Dermis microvascular lymphatic vessel endothelial cell (primary cell): ENCODE data around the gene BPHL. TPM values are rescaled to one million over a fixed set of nuclear protein-coding genes. Genes with fewer than 3 reads are reported as not detected.
A peak's percentile ranks its signal among the peaks of the same experiment; 100 is the strongest.
"Not testable (repeated sequence)": the region's sequence is repeated elsewhere in the genome, so short reads cannot be mapped to it uniquely, and the experiment has no call there.

Experiments used
- DNase-seq, 2 donors: peaks; one replicate each; pipeline versions ENCODE4 v3.0.0 to v3.0.0-alpha.2; 2010; ENCODE audit warnings: low read depth in 2 of 2
- total RNA-seq: library from RNA; depleted of rRNA; stranded (reverse); fragments of >200 nt; gene quantifications from 2 replicates; pipeline ENCODE4 v1.2.1, GENCODE V29; 2014

Gene BPHL
- 10.0 and 10.1 TPM in 2 replicates for total RNA-seq

DNA sequence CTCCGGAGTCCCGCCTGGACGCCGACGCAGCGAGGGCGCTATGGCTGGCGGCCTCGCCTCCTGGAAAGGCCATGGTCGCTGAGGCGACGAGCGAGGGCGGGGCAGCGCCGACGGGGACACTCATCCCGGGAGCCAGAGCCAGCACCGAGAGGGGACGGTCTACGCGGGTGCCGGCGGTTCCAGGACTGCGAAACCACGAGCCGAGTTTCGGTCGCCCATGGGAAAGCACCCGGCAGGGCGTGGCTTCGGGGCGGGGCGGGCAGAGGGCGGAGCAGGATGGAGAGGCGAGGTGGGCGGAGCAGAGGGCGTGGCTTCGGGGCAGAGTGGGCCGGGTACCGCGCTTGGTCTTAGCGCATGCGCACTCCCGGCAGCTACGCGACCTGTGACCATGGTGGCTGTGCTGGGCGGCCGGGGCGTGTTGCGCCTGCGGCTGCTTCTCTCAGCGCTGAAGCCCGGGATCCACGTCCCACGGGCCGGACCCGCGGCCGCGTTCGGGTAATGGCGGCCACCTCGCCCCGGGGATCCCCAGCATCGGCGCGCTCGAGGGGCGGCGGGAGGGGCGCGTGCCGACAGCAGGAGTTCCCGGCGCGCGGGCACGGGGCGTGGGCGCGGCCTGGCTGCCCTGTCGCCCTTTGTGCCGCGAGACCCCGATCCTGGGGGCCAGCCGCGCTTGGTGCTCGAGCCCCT, at the start of gene BPHL:
Gene BPHL, plus strand, starts transcription at position 359 of the 687 bp plus-strand sequence. Its CDS starts 30 bp downstream, at position 389.
- DNase-seq, result peak; percentile 87 to 96

DNA sequence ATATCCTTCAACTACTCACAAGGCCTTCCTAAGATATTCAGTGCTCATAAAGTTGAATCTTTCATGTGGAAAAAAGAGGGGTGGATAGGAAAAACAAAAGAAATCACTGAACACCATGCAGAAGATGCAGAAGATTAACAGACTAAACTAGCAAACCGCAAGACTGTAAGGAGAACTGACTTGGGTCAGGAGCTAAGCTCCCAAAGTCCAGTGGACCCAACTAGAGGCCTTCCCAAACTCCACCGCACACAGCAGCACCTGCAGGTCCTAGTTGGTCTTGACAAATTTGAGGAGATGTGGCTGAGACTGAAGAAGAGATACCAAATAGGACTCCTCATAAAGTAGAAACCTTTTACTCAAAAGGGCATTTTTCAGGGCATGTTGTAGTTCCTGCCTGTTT, 46.9 kb upstream of the BPHL start:
- DNase-seq, result no peak

DNA sequence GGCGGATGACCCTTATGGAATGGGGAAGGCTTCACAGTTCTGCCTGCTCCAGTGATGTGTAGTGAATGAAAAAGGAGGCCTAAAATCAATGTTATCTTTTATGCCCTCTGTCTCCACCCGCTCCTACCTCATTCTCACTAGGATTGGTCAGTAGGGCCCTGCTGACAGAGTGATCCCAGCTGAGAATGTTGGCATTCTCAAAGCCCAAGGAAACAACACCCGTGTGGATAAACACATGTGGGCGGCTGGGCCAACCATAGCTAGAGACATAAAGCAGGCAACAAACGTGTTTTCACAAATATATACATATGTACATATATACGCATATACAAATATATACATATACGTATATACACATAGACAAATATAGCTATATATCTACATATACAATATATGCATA, 45.7 kb upstream of the BPHL start:
- DNase-seq, result no peak

DNA sequence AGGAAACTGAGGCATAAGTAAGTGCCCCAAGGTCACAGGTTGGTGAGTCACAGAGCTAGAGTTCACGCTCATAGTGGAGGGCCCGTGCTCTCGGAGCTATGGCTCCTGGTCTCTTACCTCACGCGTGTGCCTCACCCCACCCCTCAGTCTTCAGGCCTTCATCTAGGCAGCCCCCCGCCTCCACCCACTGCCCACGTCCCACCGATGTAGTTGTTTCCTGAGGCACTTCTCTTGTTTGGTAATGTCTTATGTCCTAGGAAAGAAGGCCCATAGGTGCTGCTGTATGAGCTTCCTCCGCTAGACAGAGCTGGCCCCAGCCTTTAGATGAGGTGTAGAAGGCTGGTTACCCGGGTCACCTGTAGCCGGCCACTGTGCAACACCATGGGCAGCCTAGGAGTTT, 45.1 kb upstream of the BPHL start:
- DNase-seq, result no peak

DNA sequence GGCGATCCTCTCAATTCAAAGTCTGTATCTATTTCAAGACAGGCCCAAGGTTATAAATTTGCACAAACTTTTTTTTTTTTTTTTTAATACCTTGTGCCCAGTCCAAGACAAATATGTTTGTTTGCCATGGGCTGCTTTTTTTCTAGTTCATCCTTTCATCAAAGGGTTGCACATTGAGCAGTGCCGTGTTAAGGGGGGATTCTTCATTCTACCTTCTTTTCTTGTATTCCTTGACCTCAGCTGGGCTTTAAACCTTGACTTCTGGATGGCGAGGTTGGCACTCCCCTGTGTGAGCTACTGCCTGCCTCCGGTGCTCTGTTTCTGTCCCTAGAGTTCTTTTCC, 42.8 kb upstream of the BPHL start:
- DNase-seq, result no peak

DNA sequence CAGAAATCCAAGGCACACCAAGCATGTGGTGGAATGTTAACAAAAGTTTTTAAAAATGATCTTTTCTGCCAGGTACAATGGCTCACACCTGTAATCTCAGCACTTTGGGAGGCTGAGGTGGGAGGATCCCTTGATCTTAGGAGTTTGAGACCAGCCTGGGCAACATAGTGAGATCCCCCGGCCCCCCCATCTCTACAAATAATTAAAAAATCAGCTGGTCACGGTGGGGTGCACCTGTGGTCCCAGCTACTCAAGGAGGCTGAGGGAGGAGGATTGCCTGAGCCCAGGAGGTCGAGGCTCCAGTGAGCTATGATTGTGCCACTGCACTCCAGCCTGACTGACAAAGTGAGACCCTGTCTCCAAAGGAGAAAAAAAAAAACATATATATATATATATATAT, 42.2 kb upstream of the BPHL start:
- no peak for DNase-seq

DNA sequence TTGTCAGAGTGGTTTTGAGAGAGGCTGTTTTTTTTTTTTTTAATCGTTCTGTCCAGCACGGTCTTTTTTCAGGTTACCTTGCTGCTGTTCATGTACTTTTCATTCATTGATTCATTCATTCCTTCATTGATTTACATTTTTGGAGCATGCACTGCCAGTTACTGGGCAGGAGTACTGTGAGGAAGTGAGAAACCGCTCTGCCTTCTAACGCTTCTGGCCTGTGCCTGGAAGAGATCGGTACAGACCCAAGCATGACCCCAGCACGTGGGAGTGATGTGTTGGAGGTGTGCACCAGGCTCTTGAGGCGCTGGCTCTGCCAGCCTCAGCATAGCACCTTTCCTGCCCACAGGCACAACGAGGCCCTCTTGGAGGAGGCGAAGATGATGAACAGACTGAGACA, 41.1 kb upstream of the BPHL start:
- no peak for DNase-seq

DNA sequence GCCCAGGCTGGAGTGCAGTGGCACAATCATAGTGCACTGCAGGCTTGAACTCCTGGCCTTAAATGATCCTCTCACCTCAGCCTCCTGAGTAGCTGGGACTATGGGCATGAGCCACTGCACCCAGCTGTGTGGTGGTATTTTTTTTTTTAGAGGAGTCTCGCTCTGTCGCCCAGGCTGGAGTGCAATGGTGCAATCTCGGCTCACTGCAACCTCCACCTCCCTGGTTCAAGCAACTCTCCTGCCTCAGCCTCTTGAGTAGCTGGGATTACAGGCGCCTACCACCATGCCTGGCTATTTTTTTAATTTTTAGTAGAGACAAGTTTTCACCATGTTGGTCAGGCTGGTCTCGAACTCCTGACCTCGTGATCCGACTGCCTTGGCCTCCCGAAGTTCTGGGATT, 39.6 kb upstream of the BPHL start:
- DNase-seq, result not testable (repeated sequence)

DNA sequence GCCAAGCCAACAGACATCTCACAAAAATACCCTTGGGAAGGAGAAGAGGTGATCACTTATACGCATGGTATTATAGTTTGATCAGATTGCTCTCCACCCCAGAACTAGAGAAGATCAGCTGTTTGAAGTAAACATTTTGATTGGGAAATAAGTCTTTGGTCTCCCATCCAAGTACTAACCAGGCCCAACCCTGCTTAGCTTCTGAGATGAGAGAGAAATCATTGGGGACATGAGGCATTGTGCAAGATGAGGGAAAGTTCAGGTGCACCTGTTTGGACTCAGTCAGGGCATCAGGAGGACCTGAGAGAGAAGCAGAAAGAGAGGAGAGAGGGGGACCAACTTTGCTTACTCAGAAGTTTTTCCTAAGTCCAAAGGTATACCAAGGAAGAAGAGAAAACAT, 38.8 kb upstream of the BPHL start:
- DNase-seq, result no peak

DNA sequence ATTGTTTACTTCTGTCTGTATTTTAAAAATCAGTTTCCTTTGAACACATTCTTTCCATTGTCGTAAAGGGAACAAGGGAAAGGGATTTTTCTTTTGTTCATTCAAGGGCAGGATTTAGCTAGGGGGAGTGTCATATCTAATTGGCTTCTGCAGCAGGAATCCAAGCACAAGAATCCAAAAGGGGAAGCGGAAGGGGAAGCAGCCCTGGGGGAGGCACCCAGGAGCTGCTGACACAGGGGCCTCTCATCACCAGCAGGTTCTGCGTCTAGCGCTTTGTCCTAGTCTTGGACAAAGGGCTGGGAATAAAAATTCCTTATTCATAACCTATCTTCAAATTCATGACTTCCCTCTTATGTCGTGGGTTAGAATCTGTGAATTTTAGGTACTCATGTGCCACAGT, 36.6 kb upstream of the BPHL start:
- peak in 1 of 2 donors; percentile 6 for DNase-seq

DNA sequence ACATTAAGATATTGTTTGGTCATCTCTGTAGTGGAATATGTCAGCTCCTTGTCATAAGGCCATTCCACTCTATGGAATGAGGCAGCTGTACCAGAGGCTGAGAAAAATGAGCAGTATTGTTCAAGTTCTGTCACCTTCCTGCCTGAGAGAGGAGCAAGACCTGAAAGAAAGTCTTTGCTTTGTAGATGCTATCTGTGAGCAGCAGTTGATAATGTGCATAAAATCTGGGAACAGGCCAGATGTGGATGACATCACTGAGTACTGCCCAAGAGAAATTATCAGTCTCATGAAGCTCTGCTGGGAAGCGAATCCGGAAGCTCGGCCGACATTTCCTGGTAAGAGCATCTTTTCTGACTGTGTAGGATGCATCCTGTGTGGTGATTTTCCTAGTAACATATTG, 33.4 kb upstream of the BPHL start:
- no peak for DNase-seq

DNA sequence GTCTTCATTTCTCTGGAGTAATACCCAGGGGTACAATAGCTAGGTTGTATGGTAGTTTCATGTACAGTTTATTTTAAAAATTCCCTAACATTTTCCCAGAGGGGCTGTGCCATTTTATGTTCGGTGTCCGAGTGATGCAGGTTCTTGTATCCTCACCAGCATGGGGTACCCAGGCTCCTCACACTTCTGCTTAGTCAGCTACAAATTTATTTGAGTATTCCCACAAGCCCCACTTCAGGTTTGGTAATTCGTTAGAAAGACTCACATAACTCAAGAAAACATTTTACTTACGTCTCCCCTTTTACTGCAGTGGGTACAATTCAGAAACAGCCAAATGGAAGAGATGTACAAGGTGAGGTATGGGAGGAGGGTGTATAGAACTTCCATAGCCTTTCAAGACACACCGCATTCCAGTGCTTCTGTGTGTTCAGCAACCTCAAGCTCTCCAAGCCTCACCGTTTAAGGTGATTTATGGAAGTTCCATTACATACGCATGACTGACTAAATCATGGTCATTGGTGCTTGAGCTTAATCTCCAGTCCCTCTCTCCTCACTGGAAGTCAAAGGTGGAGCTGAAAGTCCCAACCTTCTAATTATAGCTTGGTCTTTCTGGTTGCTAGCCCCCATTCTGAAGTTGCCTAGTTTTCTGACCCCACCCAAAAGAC, 32.1 kb upstream of the BPHL start:
- DNase-seq, result no peak

DNA sequence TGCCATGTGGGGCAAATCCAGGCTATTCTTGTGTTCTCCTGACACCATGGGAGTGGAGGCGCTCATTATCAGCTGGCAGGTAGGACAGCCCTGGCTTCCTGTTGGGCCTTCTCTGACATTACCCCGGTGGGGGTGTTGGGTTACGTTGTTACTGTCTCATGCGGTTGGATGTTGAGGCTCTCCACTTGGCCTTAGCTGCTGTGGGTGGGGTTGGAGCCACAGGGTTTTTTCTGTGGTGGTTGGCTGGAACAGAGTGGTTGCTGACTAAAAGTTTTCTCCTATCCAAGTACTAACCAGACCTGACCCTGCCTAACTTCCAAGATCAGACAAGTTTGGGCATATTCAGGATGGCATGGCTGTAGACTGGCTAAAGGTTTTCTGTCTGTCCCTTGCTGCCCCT, 30.1 kb upstream of the BPHL start:
- no peak for DNase-seq

DNA sequence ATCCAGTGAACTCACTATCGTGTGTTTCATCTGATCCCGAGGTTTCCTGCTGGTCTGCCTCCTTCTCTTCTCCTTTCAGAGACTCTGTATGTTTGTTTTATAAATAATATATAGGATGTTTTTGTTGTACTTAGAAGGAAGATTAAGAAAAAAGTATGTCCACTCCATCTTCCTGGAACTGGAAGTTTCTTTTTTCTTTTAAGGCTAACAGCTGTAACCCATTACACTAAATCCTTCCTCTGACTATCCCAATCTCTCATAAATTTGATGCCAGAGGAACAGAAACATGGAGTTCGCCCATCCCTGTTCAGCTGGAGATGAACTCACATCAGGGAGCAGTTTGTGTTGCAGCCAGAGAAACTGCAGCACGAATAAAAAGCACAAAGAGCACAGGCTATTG, 29.5 kb upstream of the BPHL start:
- peak in 1 of 2 donors; percentile 5 for DNase-seq

DNA sequence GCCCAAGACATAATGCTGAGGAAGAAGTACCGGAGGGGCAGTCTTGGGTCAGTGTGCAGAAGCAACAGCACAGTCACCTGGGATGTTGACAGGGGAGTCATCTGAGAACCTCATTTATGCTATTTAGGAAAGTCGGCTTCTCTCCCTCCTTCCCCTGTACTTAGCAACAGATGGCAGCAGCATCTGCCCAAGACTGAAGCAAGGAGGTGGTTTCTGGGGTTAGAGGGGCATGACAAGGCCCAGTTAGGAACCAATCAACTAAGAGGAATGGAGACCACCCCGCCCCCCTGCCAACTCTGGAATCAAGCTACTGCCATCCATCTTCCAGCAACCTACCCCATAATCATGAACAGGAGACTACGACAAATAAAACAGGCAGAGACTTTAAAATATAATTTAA, 28.5 kb upstream of the BPHL start:
- no peak for DNase-seq

DNA sequence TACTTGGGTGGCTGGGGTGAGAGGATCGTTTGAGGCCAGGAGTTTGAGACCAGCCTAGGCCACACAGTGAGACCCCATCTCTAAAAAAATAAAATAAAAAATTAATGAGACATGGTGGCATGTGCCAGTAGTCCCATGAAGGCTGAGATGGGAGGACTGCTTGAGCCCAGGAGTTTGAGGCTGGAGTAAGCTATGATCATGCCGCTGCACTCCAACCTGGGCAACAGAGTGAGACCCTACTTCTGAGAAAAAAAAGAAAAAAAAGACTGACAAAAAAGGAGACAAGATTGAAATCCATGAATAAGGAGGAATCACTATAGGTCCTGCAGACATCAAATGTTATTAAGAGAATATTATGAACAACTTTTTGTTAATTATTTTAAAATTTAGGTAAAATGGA, 23.7 kb upstream of the BPHL start:
- DNase-seq, result no peak

DNA sequence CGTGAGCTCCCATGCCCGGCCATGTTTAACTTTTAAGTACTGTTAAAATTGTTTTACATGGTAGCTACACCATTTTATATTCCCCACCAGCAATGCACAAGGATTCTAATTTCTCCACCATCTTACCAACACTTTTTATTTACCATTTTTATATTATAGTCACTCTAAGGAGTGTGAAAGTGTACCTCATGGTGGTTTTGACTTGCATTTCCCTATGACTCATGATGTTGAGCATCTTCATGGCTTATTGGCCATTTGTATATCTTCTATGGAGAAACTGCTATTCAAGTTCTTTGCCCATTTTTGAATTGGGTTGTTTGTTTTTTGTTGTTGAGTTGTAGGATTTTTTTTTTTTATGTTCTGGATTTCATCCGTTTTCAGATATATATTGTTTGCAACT, 15.6 kb upstream of the BPHL start:
- no peak for DNase-seq

DNA sequence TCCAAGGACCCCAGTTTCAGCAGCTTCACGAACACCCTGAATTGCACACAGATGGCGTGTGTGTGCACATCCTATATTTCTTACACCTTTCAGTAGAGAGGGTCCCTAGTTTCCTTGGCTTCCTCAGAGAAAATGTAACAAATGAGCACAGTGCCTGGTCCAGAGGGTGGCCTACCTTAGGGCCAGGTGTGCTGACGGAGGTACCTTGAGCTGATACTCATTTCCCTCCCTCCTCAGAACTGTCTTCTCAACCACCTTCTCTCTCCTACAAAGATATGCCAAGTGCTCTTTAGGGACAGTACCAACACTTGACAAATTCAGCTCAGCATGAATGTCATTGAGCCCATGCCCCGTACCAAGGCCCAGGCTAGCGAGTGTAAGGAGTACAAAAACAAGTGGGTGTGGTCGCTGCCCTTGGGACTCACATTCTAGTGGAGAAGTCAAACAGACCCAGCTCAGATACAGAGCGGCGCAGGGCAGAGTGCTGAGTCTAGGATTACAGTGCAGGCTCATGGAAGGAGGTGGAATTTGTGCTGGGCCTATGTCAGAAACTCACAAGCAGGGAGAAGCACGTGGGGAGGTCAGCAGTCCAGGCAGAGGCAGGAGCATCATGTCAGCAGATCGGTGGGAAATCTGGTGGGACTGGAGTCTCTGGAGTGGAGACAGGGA, 9.6 kb upstream of the BPHL start:
- no peak for DNase-seq

DNA sequence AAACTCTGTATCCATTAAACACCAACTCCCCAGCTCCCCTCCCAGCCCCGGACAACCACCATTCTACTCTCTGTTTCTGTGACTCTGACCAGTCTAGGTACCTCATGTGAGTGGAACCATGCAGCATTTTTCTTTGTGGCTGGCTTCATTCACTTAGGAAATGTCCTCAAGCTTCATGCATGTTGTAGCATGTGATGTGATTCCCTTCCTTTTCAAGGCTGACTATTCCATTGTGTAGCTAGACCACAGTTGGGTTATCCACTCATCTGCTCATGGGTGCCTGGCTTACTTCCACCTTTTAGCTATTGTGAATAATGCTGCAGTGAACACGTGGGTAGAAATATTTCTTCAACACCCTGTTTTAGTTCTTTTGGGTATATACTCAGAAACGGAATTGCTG, 8.8 kb upstream of the BPHL start:
- no peak for DNase-seq

DNA sequence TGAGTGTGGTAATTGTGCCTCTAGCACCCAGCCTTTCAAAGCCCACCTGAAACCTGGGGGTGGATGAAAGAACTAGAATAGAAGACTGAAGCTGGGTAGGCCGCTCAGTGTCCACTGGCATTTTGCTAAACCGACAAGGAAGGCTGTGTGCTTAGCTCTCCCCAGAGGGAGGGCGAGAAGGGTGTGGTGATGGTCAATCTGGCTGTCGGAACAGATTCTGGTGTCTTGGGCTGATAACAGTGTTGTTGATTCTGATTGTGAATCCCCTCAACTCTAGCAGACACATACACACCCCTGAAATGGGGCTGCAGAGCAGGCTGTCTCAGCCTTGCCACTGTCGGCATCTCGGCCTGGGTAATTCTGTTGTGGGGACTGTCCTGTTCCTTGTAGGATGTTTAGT, 4.1 kb upstream of the BPHL start:
- no peak for DNase-seq

DNA sequence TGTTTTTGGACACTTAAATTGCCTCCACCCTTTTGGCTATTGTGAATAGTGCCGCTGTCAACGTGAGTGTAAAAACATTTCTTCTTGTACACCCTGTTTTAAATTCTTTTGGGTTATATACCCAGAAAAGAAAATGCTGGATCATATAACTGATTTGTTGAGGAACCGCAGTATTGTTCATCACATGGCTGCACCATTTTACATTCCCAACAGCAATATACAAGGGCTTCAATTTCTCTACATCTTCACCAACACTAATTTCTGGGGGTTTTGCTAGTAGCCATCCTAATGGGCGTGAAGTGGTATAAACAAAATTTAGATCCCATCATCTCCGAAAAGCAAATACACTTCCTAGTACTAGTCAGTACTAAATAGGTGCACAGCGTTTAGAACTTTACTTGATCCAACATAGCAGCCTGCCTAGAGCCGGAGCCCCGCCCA, 579 bp upstream of the BPHL start:
- no peak for DNase-seq

DNA sequence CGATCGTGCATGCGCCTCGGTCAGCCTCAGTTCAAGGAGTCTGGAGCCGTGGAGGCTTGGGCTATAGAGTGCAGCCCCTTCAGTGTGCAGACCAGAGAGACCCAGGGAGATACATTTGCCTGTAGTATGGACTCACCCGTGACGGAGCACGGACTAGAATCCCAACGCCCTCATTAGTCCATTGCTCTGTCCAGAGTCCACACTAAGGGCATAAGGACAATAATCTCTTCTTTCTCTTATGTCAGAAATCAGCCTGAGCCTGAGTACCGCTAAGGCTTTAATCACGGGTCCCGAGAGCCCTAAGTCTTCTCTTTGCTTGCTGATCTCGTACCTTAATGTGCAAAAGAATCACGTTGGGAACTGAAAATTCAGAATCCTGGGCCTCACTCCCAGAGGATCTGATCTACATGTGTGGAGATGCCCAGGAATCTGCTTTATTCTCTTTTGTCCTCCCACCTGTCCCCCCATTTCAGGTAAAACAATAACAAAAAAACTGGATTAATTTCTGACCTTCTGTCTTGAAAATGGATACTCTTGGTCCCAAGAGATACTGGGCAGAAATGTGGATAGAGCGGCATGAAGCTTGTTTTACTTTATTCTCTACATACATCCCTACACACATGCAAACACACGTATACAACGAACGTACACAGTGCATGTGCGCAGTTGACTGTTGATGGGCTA, 671 bp downstream of the BPHL start:
- DNase-seq, result peak in 1 of 2 donors; percentile 45

DNA sequence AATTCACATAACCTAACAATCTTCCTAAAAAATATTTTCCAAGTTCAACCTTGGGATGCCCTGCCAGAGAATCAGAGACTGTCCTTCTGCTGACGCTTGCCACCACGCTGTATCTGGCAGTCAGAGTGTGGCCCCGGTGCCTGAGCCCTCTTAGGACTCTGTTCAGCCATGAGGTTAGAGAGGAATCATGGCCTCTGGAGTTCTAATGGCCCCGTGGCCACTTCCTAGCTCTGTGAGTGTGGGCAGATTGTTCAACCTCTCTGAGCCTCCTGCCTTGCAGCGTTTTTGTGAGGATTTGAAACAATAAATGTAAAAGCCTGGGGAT, 2.2 kb downstream of the BPHL start:
- DNase-seq, result no peak
